Epithelial cell of proximal tubule (primary cell): ENCODE data around the gene RDH5. TPM values are rescaled to one million over a fixed set of nuclear protein-coding genes. Genes with fewer than 3 reads are reported as not detected.

ENCODE experiments used
- DNase-seq: peaks from one replicate; pipeline ENCODE4 v3.0.0-alpha.2; 2011; ENCODE audit warnings: low read depth
- H3K4me3 ChIP-seq: 2 replicates; pipeline ENCODE4 v1.5.1; 2011; ENCODE audit warnings: low read depth, mild to moderate bottlenecking, low read length
- CTCF ChIP-seq: conservative IDR thresholded peaks from 2 replicates; pipeline ENCODE4 v1.5.1; 2012; ENCODE audit warnings: low read depth, mild to moderate bottlenecking, low read length
- total RNA-seq: library from RNA; depleted of rRNA; stranded (reverse); fragments of >200 nt; gene quantifications from 2 replicates; pipeline ENCODE4 v1.2.3, GENCODE V29; 2015

The RDH5 gene
- total RNA-seq, 1 donor from 2014 or later = 2.5 TPM

- TF ChIP-seq CTCF = peak; percentile 62
- no peak for DNase-seq
- no peak overlapping the region for H3K4me3 ChIP-seq
Observed at GRCh38 chr12:55705782-55706402, 14.3 kb upstream of the RDH5 start.

- no peak for DNase-seq
- peak overlapping the region; percentile 57 for H3K4me3 ChIP-seq
- TF ChIP-seq CTCF = no peak
Observed at GRCh38 chr12:55706568-55707218, 13.5 kb upstream of the RDH5 start.

- no peak for TF ChIP-seq CTCF
- H3K4me3 ChIP-seq = peak overlapping the region; percentile 57
- DNase-seq = no peak
Observed at GRCh38 chr12:55707219-55707671, 12.9 kb upstream of the RDH5 start.

GRCh38 chr12:55707841-55708694 is 12.1 kb upstream of the RDH5 start, which contains the start of gene ITGA7:
ITGA7 (minus strand) TSS chr12:55707904; CDS start chr12:55707682, 222 bp downstream.
- peak within 1 kb of the TSS; percentile 57 for H3K4me3 ChIP-seq
- no peak for DNase-seq
- no peak for TF ChIP-seq CTCF

- no peak overlapping the region for H3K4me3 ChIP-seq
- no peak for DNase-seq
- TF ChIP-seq CTCF = no peak
Observed at GRCh38 chr12:55708695-55709233, 11.4 kb upstream of the RDH5 start.

- no peak overlapping the region for H3K4me3 ChIP-seq
- TF ChIP-seq CTCF = no peak
- DNase-seq = no peak
Observed at GRCh38 chr12:55711786-55712553, 8.2 kb upstream of the RDH5 start.
